Hematopoietic multipotent progenitor cell treated with erythropoietin and hydrocortisone succinate and interleukin-3 and kit ligand, for 4 days (in vitro differentiated cells): ENCODE measurements around the gene CDK2AP2.
A peak's percentile ranks its signal among the peaks of the same experiment; 100 is the strongest.
"Not testable (repeated sequence)": the region's sequence is repeated elsewhere in the genome, so short reads cannot be mapped to it uniquely, and the experiment has no call there.

Source experiments
- DNase-seq: peaks from one replicate; pipeline ENCODE4 v3.0.0-alpha.2; 2015

CDK2AP2 gene

DNA sequence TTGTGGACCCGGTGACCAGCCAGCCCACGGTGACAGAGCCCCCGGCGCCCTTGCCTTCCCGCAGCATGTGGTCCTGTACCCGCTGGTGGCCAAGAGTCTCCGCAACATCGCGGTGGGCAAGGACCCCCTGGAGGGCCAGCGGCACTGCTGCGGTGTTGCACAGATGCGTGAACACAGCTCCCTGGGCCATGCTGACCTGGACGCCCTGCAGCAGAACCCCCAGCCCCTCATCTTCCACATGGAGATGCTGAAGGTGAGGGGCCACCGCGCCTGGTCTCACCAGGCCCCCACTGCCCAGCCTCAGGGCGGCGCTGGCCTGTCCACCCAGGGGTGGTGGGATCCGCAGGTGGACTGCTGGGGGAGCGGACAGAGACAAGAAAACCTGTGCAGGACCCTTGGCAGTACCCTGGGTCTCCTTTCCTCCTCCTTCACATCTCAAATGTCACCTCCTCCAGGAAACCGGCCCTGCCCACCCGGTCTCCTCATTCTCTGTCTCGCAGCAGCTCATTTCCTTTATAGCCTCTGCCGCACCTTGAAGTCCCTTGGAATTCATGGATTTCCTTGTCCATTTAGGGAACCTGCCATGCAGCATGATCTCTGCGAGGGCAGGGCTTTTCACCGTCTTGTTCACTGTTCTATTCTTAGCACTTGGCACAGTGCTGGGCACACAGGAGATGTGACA lies 18.6 kb downstream of the CDK2AP2 start:
- no peak for DNase-seq

- no peak for DNase-seq
These were observed 21.3 kb downstream of the CDK2AP2 start for GRCh38 chr11:67486481-67487195.

GRCh38 chr11:67485873-67486361 lies 22.0 kb downstream of the CDK2AP2 start:
- not testable (repeated sequence) for DNase-seq

DNA sequence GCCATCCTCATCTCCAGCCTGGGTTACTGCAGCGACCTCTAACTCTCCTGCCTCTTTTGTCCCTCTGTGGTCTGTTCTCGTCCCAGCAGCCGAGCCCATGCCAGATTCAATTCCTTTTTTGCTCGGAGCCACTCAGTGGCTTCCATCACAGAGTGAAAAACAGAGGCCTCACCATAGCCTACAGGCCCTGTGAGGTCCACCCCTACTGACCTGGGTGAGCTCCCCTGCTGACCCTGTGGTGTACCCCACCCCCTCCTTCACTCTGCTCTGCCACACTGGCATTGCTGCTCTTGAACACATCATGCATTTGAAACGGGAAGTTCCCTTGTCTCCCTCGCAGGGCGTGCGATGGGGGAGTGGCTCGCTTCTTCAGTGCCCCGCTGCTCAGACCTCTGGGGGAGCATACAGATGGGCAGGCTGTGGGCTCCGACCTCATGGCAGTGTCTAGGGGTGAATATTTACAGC lies 23.1 kb downstream of the CDK2AP2 start:
- DNase-seq: peak; percentile 85

DNA sequence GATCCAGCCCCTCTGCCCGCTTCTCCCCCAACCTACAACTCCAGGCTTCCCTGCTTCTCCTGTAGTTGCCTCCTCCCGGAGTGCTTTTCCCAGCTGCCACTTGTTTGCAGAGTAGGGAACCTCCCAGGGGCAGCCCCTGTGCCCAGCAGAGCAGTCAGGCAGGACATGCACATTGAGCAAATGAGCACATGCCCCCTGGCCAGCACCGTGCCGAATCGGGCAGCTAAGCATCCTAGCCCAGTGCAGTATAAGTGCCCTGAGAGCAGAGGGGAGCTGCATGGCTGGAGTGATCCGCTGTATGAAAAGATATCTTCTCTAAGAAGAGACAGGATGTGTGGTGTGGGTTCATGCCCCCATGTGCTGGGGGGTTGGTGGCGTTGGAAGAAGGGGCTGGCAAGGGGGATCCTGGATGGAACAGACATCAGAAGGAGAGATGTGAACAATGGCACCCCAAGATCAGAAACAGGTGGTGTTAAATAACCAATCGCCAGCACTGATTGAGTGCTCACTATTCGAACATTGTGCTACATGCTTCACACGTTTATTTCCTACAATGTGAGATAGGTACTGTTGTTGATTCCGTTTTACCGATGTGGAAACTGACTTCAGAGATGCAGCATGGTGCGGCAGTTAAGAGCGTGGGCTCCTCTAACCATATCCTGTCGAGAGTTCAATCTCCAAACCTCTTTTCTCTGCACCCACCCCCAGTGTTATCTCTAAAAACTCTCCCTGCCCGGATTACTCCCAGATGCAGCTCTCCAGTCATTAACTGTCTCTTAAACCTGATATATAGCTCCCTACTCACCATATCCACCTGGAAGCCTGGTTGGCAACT lies 23.9 kb downstream of the CDK2AP2 start:
- peak; percentile 39 for DNase-seq

DNA sequence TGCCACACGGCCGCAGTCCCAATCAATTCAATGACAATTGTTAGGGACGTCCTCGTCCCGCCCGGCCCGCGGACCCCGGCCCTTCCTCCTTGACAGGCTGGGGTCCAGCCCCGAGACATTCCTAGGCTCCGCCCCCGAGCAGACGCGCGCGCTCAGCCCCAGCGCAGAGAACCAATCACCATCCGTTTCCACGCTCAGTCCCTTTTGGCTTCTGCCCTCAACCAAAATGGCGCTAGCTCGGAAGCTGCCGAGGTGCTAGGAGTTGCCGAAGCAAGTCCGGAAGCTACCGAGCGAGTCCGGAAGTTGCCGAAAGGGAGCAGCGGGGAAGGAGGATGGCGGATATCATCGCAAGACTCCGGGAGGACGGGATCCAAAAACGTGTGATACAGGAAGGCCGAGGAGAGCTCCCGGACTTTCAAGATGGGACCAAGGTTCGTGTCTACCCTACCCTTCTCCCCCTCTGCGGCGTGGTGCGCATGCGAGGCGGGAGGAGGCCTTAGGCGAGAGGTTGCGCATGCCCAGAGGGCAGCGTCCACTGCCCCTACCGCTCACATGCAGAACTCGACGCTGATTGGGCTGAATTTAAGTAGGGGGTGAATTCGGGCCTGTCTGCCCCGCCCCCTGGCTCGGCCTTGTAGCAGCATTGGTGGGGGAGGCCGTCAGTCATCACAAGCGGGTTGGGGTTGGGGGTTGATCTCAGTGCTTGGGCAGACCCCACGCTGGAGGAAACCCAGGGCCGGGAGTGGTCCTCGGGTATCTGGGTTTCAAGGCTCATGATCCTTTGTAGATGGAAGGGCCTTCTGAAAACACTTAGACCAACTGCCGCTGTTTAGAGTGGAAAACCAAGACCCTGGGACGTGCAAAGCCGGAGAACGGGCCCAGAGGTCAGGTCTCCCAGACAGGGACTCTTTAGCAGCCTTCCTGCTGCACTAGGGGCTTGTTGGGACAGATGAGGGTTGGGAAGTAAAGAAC lies 24.8 kb downstream of the CDK2AP2 start, which contains the start of gene AIP:
Gene AIP, plus strand, starts transcription at position 200 of the 972 bp plus-strand sequence. Its CDS starts 133 bp downstream, at position 333.
- peak; percentile 99 for DNase-seq

GRCh38 chr11:67482275-67482826 lies 25.6 kb downstream of the CDK2AP2 start:
- DNase-seq: no peak

- DNase-seq: not testable (repeated sequence)
These were observed 30.5 kb downstream of the CDK2AP2 start for GRCh38 chr11:67477344-67478050.

- not testable (repeated sequence) for DNase-seq
These were observed 31.3 kb downstream of the CDK2AP2 start for GRCh38 chr11:67476692-67477091.

DNA sequence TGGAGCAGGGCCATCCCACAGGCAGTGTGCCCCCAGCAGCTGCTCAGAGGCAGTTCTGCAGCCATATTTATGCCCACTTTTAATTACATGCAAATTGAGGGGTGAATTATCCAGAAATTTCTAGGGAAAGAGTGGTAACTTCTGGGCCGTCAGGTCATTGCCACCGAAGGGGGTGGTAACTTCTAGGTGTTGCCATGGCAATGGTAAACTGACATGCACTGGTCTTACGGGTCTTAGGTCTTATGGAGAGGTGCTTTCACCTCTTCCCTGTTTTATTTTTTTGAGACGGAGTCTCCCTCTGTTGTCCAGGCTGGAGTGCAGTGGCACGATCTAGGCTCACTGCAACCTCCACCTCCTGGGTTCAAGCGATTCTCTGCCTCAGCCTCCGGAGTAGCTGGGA lies 35.1 kb downstream of the CDK2AP2 start:
- DNase-seq: no peak

- no peak for DNase-seq
These were observed 37.5 kb downstream of the CDK2AP2 start for GRCh38 chr11:67470337-67471002.

DNA sequence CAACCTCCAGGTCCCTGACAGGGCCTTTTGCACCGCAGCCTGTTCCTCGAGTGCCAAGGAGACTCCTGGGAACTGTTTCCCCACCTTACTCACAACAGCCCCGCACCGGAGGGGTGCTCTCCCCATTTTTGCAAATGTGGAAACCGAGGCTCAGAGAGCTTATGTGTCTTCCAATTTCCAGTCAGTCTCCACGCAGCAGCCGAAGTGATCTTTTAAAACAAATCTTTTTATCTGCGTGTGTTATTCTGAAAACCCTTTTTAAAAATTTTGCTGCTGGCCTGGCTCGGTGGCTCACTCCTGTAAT lies 38.5 kb downstream of the CDK2AP2 start:
- no peak for DNase-seq

DNA sequence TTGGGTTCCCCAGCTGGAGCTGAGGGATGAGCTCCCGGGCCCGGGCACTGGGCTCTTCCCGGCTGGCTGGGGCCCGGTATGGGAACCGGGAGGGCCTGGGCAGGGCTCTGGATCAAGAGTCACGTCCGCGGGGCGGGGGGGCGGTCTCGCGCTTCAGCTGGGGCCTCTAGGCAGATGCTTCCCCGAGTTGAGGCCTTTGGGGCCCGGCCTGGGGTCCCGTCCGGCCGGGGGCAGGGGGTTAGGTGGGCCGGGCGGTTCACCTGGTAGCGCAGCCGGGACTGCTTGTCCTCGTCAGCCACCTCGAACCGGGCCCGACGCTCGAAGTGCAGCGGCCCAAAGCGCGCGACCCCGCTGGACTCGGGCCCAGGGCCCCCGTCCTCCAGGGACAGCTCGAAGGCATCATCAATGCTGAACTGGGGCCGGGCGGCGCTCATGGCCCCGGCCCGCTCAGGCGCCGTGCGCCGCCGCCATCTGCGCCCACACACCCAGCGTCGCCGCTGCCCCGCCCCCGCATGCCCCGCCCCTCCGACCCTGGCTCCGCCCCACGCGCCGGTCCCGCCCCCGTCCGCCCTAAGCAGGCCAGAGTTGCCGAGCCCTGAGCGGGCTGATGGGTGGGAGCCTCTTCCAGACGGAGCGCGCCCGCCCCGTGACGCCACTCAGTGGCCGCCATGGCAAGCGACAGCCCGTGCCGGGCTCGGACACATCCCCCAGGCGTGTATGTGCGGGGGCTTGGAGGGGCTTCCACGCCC lies 39.0 kb downstream of the CDK2AP2 start, which contains the start of gene TMEM134:
Gene TMEM134, minus strand, starts transcription at position 493 of the 749 bp plus-strand sequence. Its CDS starts 59 bp downstream, at position 434.
- DNase-seq: peak; percentile 97

- DNase-seq: no peak
These were observed 39.6 kb downstream of the CDK2AP2 start for GRCh38 chr11:67468456-67468758.

DNA sequence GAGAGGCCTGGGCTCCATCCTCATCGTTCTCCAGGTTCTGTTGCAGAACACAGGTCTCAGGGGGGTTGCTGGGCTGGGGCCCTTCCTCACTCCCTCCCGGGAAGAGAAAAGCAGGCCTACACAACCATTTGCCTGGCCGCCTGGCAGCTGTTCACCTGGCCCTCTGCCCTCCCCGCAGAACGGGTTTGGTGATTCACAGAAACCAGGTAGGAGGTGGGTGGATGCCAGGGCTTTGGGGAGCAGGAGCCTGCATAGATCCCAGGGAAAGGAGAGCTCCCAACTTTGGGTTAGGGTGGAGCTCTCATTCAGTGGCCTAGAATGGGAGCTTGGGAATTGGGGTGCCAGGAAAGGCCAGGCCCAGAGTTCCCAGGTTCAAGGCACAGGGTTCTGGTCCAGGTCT lies 39.9 kb downstream of the CDK2AP2 start:
- no peak for DNase-seq

- no peak for DNase-seq
These were observed 40.8 kb downstream of the CDK2AP2 start for GRCh38 chr11:67466962-67467771.

- DNase-seq: no peak
These were observed 41.6 kb downstream of the CDK2AP2 start for GRCh38 chr11:67466367-67466766.

GRCh38 chr11:67465530-67465929 lies 42.4 kb downstream of the CDK2AP2 start:
- not testable (repeated sequence) for DNase-seq

DNA sequence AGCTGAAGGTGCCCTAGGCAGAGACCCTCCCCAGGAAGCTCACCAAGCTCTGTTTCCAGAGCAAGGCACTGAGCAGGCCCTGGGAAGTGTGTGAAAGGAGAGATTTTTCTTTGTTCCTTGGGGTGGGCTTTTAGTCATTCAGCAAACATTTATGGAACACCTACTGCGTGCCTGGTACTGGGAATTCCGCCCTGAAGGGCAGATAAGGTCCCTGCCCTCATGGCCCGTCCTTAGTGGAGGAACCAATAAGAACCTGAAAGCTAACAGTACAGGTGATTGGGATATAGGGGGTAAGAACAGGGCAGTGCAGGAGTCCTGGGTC lies 42.8 kb downstream of the CDK2AP2 start:
- no peak for DNase-seq
